ENCODE measurements around the gene PGAP6. TPM values are rescaled to one million over a fixed set of nuclear protein-coding genes. Genes with fewer than 3 reads are reported as not detected.
A peak's percentile ranks its signal among the peaks of the same experiment; 100 is the strongest.
"Not testable (repeated sequence)": the region's sequence is repeated elsewhere in the genome, so short reads cannot be mapped to it uniquely, and the experiment has no call there.

Gene PGAP6
- total RNA-seq, 2 experiments from 2014 or later = 46.6 to 50.4 TPM

- no peaks in the 10 kb centered on the region for H3K27me3 Mint-ChIP-seq
Observed at GRCh38 chr16:352547-353403, 29.0 kb downstream of the PGAP6 start, which contains the start of gene AXIN1. Gene AXIN1, minus strand, starts transcription at chr16:352723. Its CDS starts 5,698 bp downstream, at chr16:347025.

GRCh38 chr16:351804-352520, 29.8 kb downstream of the PGAP6 start:
- H3K4me3 Mint-ChIP-seq = peak overlapping the region; percentile 79
- CTCF ChIA-PET = interaction anchor here (0.6 to 2.8 kb wide), 9 partner anchors 9 to 245 kb away, joined by 3 to 11 read pairs (median 5); partner anchors contain the start of genes FAM234A, MRPL28 and RAB11FIP3
- peaks cover 2% of the 10 kb centered on the region for H3K27me3 Mint-ChIP-seq
- no peak for DNase-seq
- H3K27ac Mint-ChIP-seq = peak overlapping the region; percentile 77
- peaks cover 13% of the 10 kb centered on the region for H3K36me3 Mint-ChIP-seq
- peak; percentile 40 for ATAC-seq
- no peaks in the 10 kb centered on the region for H3K9me3 Mint-ChIP-seq (ENCODE audit: low read depth)
- H3K4me1 Mint-ChIP-seq = peaks cover 48% of the 10 kb centered on the region

More at GRCh38 chr16:352547-353403, 29.0 kb downstream of the PGAP6 start, which contains the start of gene AXIN1:
- Mint-ChIP-seq H3K9me3 (ENCODE audit: low read depth) (no peaks in the 10 kb centered on the region), H3K4me3 (peak within 1 kb of the TSS; percentile 79), H3K27ac (peak within 1 kb of the TSS; percentile 77), H3K4me1 (peaks cover 42% of the 10 kb centered on the region), H3K36me3 (peaks cover 7% of the 10 kb centered on the region)
- ATAC-seq (peak; percentile 83), DNase-seq (peak; percentile 100)
- CTCF ChIA-PET = interaction anchor here (1.2 to 2.8 kb wide), 6 partner anchors 10 to 246 kb away, joined by 3 to 11 read pairs (median 5); partner anchors contain the start of genes FAM234A and MRPL28

GRCh38 chr16:350203-350602, 31.6 kb downstream of the PGAP6 start:
- DNase-seq (no peak), ATAC-seq (no peak)
- Mint-ChIP-seq H3K4me3 (peak overlapping the region; percentile 12), H3K4me1 (peaks cover 60% of the 10 kb centered on the region), H3K36me3 (peaks cover 29% of the 10 kb centered on the region), H3K27ac (no peak overlapping the region), H3K27me3 (peaks cover 2% of the 10 kb centered on the region), H3K9me3 (ENCODE audit: low read depth) (no peaks in the 10 kb centered on the region)
- CTCF ChIA-PET = interaction anchor here (0.8 to 2.9 kb wide), 6 partner anchors 21 to 253 kb away, joined by 3 to 11 read pairs (median 4); partner anchors contain the start of genes FAM234A and MRPL28

- Mint-ChIP-seq H3K9me3 (ENCODE audit: low read depth) (no peaks in the 10 kb centered on the region), H3K27ac (no peak overlapping the region), H3K4me1 (peaks cover 60% of the 10 kb centered on the region), H3K36me3 (peaks cover 36% of the 10 kb centered on the region), H3K4me3 (no peak overlapping the region), H3K27me3 (peaks cover 2% of the 10 kb centered on the region)
- CTCF ChIA-PET = interaction anchor here (1.2 to 2.9 kb wide), 3 partner anchors 16 to 242 kb away, joined by 3 to 10 read pairs (median 6); partner anchors contain the start of gene FAM234A
- DNase-seq (no peak), ATAC-seq (no peak)
Observed at GRCh38 chr16:349211-349610, 32.6 kb downstream of the PGAP6 start.

GRCh38 chr16:348495-348894, 33.3 kb downstream of the PGAP6 start:
- H3K4me3 Mint-ChIP-seq = not testable (repeated sequence)
- Mint-ChIP-seq H3K4me1 (peaks cover 54% of the 10 kb centered on the region), H3K36me3 (peaks cover 40% of the 10 kb centered on the region)

GRCh38 chr16:347203-347602, 34.6 kb downstream of the PGAP6 start:
- Mint-ChIP-seq H3K4me1 (peaks cover 63% of the 10 kb centered on the region), H3K4me3 (no peak overlapping the region)
- DNase-seq = no peak

More at GRCh38 chr16:348495-348894, 33.3 kb downstream of the PGAP6 start:
- not testable (repeated sequence) for DNase-seq; H3K9me3 Mint-ChIP-seq (ENCODE audit: low read depth); H3K27ac Mint-ChIP-seq; ATAC-seq; H3K27me3 Mint-ChIP-seq
- CTCF ChIA-PET = interaction anchor here (1.2 to 2.9 kb wide), 3 partner anchors 15 to 241 kb away, joined by 3 to 10 read pairs (median 6); partner anchors contain the start of gene FAM234A

GRCh38 chr16:346587-346986, 35.2 kb downstream of the PGAP6 start:
- Mint-ChIP-seq H3K27me3 (peaks cover 2% of the 10 kb centered on the region), H3K9me3 (ENCODE audit: low read depth) (no peaks in the 10 kb centered on the region), H3K4me3 (no peak overlapping the region), H3K36me3 (peaks cover 52% of the 10 kb centered on the region), H3K4me1 (peaks cover 69% of the 10 kb centered on the region), H3K27ac (no peak overlapping the region)
- no peak for ATAC-seq
- no peak for DNase-seq
- CTCF ChIA-PET = interaction anchor here (0.9 to 1.8 kb wide), 2 partner anchors 111 to 281 kb away, joined by 3 to 6 read pairs; partner anchors contain the start of gene FAM234A

More at GRCh38 chr16:347203-347602, 34.6 kb downstream of the PGAP6 start:
- Mint-ChIP-seq H3K36me3 (peaks cover 48% of the 10 kb centered on the region), H3K9me3 (ENCODE audit: low read depth) (no peaks in the 10 kb centered on the region), H3K27ac (no peak overlapping the region), H3K27me3 (peaks cover 2% of the 10 kb centered on the region)
- no peak for ATAC-seq
- CTCF ChIA-PET = interaction anchor here (1.8 kb wide), 1 partner anchor 112 kb away, joined by 6 read pairs; the partner anchor contains the start of gene FAM234A

GRCh38 chr16:345772-346171, 36.0 kb downstream of the PGAP6 start:
- Mint-ChIP-seq H3K36me3 (peaks cover 51% of the 10 kb centered on the region), H3K27me3 (peaks cover 2% of the 10 kb centered on the region), H3K4me3 (no peak overlapping the region), H3K4me1 (peaks cover 67% of the 10 kb centered on the region), H3K27ac (no peak overlapping the region), H3K9me3 (ENCODE audit: low read depth) (no peaks in the 10 kb centered on the region)
- peak; percentile 39 for ATAC-seq
- CTCF ChIA-PET = interaction anchor here (0.9 to 1.0 kb wide), 2 partner anchors 111 to 280 kb away, joined by 3 to 6 read pairs; partner anchors contain the start of gene FAM234A
- DNase-seq = peak; percentile 73

GRCh38 chr16:342455-343213, 39.1 kb downstream of the PGAP6 start:
- DNase-seq (no peak), ATAC-seq (no peak)
- Mint-ChIP-seq H3K4me1 (peaks cover 63% of the 10 kb centered on the region), H3K9me3 (ENCODE audit: low read depth) (no peaks in the 10 kb centered on the region), H3K27me3 (peaks cover 2% of the 10 kb centered on the region), H3K4me3 (no peak overlapping the region), H3K36me3 (peaks cover 47% of the 10 kb centered on the region), H3K27ac (peak overlapping the region; percentile 6)
- CTCF ChIA-PET = interaction anchor here (1.4 kb wide), 1 partner anchor 214 kb away, joined by 3 read pairs; no protein-coding TSS in a partner anchor

GRCh38 chr16:341974-342336, 39.8 kb downstream of the PGAP6 start:
- Mint-ChIP-seq H3K4me1 (peaks cover 58% of the 10 kb centered on the region), H3K36me3 (peaks cover 42% of the 10 kb centered on the region)
- not testable (repeated sequence) for H3K27me3 Mint-ChIP-seq; DNase-seq; ATAC-seq; H3K27ac Mint-ChIP-seq; H3K4me3 Mint-ChIP-seq; H3K9me3 Mint-ChIP-seq (ENCODE audit: low read depth)
- CTCF ChIA-PET = interaction anchor here (1.4 kb wide), 1 partner anchor 213 kb away, joined by 3 read pairs; no protein-coding TSS in a partner anchor

- DNase-seq; H3K4me3 Mint-ChIP-seq; H3K27ac Mint-ChIP-seq; ATAC-seq; H3K9me3 Mint-ChIP-seq (ENCODE audit: low read depth); H3K27me3 Mint-ChIP-seq: not testable (repeated sequence)
- H3K36me3 Mint-ChIP-seq = peaks cover 37% of the 10 kb centered on the region
- CTCF ChIA-PET = interaction anchor here (1.4 kb wide), 1 partner anchor 212 kb away, joined by 3 read pairs; no protein-coding TSS in a partner anchor
- peaks cover 55% of the 10 kb centered on the region for H3K4me1 Mint-ChIP-seq
Observed at GRCh38 chr16:341095-341973, 40.4 kb downstream of the PGAP6 start.
